Ishikawa (cell line): ENCODE measurements around the gene UNC5B.

Experiments used
- CEBPB ChIP-seq: IDR thresholded peaks from 2 replicates; pipeline ENCODE4 v1.6.1; 2012
- CREB1 ChIP-seq: IDR thresholded peaks from 2 replicates; pipeline ENCODE4 v1.6.1; 2012; ENCODE audit warnings: low read depth
- EGR1 ChIP-seq: IDR thresholded peaks from 2 replicates; pipeline ENCODE4 v1.6.1; 2012
- EP300 ChIP-seq: IDR thresholded peaks from 2 replicates; pipeline ENCODE4 v1.6.1; 2012; ENCODE audit warnings: borderline replicate concordance
- FOXM1 ChIP-seq: IDR thresholded peaks from 2 replicates; pipeline ENCODE4 v1.6.1; 2012; ENCODE audit warnings: low read depth, borderline replicate concordance
- NFIC ChIP-seq: IDR thresholded peaks from 2 replicates; pipeline ENCODE4 v1.6.1; 2012
- RAD21 ChIP-seq: IDR thresholded peaks from 2 replicates; pipeline ENCODE4 v1.6.1; 2012; ENCODE audit warnings: low read depth
- TAF1 ChIP-seq: IDR thresholded peaks from 2 replicates; pipeline ENCODE4 v1.6.1; 2012; ENCODE audit warnings: low read depth, mild to moderate bottlenecking
- TCF12 ChIP-seq: IDR thresholded peaks from 2 replicates; pipeline ENCODE4 v1.6.1; 2012; ENCODE audit warnings: low read depth
- TEAD4 ChIP-seq: IDR thresholded peaks from 2 replicates; pipeline ENCODE4 v1.6.1; 2012
- YY1 ChIP-seq: IDR thresholded peaks from 2 replicates; pipeline ENCODE4 v1.6.1; 2012; ENCODE audit warnings: low read depth
- ZBTB7A ChIP-seq: IDR thresholded peaks from 2 replicates; pipeline ENCODE4 v1.6.1; 2012; ENCODE audit warnings: low read depth
- TF ChIP-seq, protein P1 (sequence below): IDR thresholded peaks from 2 replicates; pipeline ENCODE4 v1.6.1; 2012; ENCODE audit warnings: low read depth, mild to moderate bottlenecking
- TF ChIP-seq, protein P2 (sequence below): IDR thresholded peaks from 2 replicates; pipeline ENCODE4 v1.6.1; 2012
- TF ChIP-seq, protein P3 (sequence below): IDR thresholded peaks from 2 replicates; pipeline ENCODE4 v1.6.1; 2012

UNC5B gene

DNA sequence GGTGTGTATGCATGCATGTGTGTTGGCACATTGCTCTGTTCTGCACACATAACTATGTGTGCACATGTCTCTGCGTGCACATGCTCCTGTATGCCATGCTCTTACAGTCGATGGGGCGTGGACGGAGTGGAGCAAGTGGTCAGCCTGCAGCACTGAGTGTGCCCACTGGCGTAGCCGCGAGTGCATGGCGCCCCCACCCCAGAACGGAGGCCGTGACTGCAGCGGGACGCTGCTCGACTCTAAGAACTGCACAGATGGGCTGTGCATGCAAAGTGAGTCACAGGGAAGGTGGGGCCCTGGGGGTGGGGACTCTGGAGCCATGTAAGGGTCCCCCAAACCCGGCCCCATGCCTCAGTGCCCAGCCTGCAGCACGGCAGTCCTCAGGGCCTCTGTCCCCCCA is 76.1 kb downstream of the UNC5B start:
- no peak for TF ChIP-seq EP300
- TF ChIP-seq ZBTB7A, result no peak
- TF ChIP-seq EGR1, result no peak
- no peak for TF ChIP-seq FOXM1
- no peak for TF ChIP-seq CEBPB
- TF ChIP-seq TCF12, result no peak

- TF ChIP-seq CREB1 (no peak), ZBTB7A (no peak), YY1 (no peak), NFIC (no peak), TCF12 (no peak), RAD21 (no peak), TEAD4 (no peak), FOXM1 (no peak), EGR1 (no peak), CEBPB (no peak), EP300 (no peak), TAF1 (no peak)
- TF ChIP-seq, protein P1, sequence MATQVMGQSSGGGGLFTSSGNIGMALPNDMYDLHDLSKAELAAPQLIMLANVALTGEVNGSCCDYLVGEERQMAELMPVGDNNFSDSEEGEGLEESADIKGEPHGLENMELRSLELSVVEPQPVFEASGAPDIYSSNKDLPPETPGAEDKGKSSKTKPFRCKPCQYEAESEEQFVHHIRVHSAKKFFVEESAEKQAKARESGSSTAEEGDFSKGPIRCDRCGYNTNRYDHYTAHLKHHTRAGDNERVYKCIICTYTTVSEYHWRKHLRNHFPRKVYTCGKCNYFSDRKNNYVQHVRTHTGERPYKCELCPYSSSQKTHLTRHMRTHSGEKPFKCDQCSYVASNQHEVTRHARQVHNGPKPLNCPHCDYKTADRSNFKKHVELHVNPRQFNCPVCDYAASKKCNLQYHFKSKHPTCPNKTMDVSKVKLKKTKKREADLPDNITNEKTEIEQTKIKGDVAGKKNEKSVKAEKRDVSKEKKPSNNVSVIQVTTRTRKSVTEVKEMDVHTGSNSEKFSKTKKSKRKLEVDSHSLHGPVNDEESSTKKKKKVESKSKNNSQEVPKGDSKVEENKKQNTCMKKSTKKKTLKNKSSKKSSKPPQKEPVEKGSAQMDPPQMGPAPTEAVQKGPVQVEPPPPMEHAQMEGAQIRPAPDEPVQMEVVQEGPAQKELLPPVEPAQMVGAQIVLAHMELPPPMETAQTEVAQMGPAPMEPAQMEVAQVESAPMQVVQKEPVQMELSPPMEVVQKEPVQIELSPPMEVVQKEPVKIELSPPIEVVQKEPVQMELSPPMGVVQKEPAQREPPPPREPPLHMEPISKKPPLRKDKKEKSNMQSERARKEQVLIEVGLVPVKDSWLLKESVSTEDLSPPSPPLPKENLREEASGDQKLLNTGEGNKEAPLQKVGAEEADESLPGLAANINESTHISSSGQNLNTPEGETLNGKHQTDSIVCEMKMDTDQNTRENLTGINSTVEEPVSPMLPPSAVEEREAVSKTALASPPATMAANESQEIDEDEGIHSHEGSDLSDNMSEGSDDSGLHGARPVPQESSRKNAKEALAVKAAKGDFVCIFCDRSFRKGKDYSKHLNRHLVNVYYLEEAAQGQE, result no peak
- TF ChIP-seq, protein P2, sequence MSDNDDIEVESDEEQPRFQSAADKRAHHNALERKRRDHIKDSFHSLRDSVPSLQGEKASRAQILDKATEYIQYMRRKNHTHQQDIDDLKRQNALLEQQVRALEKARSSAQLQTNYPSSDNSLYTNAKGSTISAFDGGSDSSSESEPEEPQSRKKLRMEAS, result no peak
- TF ChIP-seq, protein P3, sequence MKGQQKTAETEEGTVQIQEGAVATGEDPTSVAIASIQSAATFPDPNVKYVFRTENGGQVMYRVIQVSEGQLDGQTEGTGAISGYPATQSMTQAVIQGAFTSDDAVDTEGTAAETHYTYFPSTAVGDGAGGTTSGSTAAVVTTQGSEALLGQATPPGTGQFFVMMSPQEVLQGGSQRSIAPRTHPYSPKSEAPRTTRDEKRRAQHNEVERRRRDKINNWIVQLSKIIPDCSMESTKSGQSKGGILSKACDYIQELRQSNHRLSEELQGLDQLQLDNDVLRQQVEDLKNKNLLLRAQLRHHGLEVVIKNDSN, result no peak
Measured at GRCh38 chr10:71289421-71290130, 77.2 kb downstream of the UNC5B start.

- TF ChIP-seq TEAD4, result no peak
- no peak for TF ChIP-seq FOXM1
- TF ChIP-seq CREB1, result no peak
- TF ChIP-seq TAF1, result no peak
- TF ChIP-seq TCF12, result no peak
- no peak for TF ChIP-seq ZBTB7A
- TF ChIP-seq NFIC, result no peak
- no peak for TF ChIP-seq YY1
- no peak for TF ChIP-seq EP300
- TF ChIP-seq CEBPB, result no peak
- no peak for TF ChIP-seq RAD21
- no peak for TF ChIP-seq EGR1
- TF ChIP-seq, protein P1, result no peak
- TF ChIP-seq, protein P3, result no peak
- TF ChIP-seq, protein P2, result no peak
Measured at GRCh38 chr10:71290331-71290730, 78.0 kb downstream of the UNC5B start.

- TF ChIP-seq, protein P3, result no peak
- no peak for TF ChIP-seq NFIC
- no peak for TF ChIP-seq TEAD4
- no peak for TF ChIP-seq CREB1
- no peak for TF ChIP-seq EGR1
- no peak for TF ChIP-seq TAF1
- TF ChIP-seq, protein P1, result no peak
- no peak for TF ChIP-seq EP300
- no peak for TF ChIP-seq TCF12
- TF ChIP-seq ZBTB7A, result no peak
- no peak for TF ChIP-seq RAD21
Measured at GRCh38 chr10:71290806-71291527, 78.6 kb downstream of the UNC5B start.
